HepG2 (cell line): ENCODE measurements around the gene ZFTA. TPM values are rescaled to one million over a fixed set of nuclear protein-coding genes. Genes with fewer than 3 reads are reported as not detected.

Experiments used
- CREM ChIP-seq, 2 experiments: sonication (generic) in 1 of 2; formaldehyde crosslinking in 1 of 2; IDR thresholded peaks; 2 replicates each; pipeline versions ENCODE4 v1.4.0 to v1.6.1; 2016 to 2020; ENCODE audit warnings: antibody characterized with exemption in 1 of 2, mild to moderate bottlenecking in 1 of 2, missing genetic modification reagents in 1 of 2
- HBP1 ChIP-seq: IDR thresholded peaks from 2 replicates; pipeline ENCODE4 v1.6.1; 2016; ENCODE audit warnings: low read depth, control low read depth
- HNF1B ChIP-seq: sonication (generic); formaldehyde crosslinking; IDR thresholded peaks from 2 replicates; pipeline ENCODE4 v1.5.1; 2020; ENCODE audit warnings: mild to moderate bottlenecking, moderate library complexity, missing genetic modification reagents
- IKZF4 ChIP-seq: sonication (generic); formaldehyde crosslinking; IDR thresholded peaks from 2 replicates; pipeline ENCODE4 v1.5.1; 2020; ENCODE audit warnings: borderline replicate concordance, mild to moderate bottlenecking, low read depth, missing genetic modification reagents; ENCODE audit errors: not compliant biosample characterization
- IRF2 ChIP-seq: IDR thresholded peaks from 2 replicates; pipeline ENCODE4 v1.6.1; 2018; ENCODE audit warnings: missing genetic modification reagents, missing compliant biosample characterization
- KAT7 ChIP-seq: IDR thresholded peaks from 2 replicates; pipeline ENCODE4 v1.6.1; 2018; ENCODE audit warnings: borderline replicate concordance, missing compliant biosample characterization
- KMT2A ChIP-seq: sonication (generic); formaldehyde crosslinking; IDR thresholded peaks from 2 replicates; pipeline ENCODE4 v1.4.0; 2020; ENCODE audit warnings: missing genetic modification reagents
- MTA1 ChIP-seq: sonication (generic); formaldehyde crosslinking; IDR thresholded peaks from 2 replicates; pipeline ENCODE4 v1.4.0; 2020; ENCODE audit warnings: missing genetic modification reagents, mild to moderate bottlenecking, borderline replicate concordance
- PITX1 ChIP-seq: sonication (generic); formaldehyde crosslinking; IDR thresholded peaks from 2 replicates; pipeline ENCODE4 v1.5.1; 2020; ENCODE audit warnings: mild to moderate bottlenecking, missing genetic modification reagents
- POGK ChIP-seq: sonication (generic); formaldehyde crosslinking; conservative IDR thresholded peaks from 2 replicates; pipeline ENCODE4 v1.8.0; 2022; ENCODE audit warnings: mild to moderate bottlenecking, moderate library complexity, missing genetic modification reagents
- RFXAP ChIP-seq: sonication (generic); formaldehyde crosslinking; IDR thresholded peaks from 2 replicates; pipeline ENCODE4 v1.4.0; 2020; ENCODE audit warnings: missing genetic modification reagents, borderline replicate concordance
- SRY ChIP-seq: sonication (generic); formaldehyde crosslinking; IDR thresholded peaks from 2 replicates; pipeline ENCODE4 v1.8.0; 2022; ENCODE audit warnings: mild to moderate bottlenecking, missing genetic modification reagents
- ZBTB42 ChIP-seq: sonication (generic); formaldehyde crosslinking; IDR thresholded peaks from 2 replicates; pipeline ENCODE4 v1.5.0; 2020; ENCODE audit warnings: mild to moderate bottlenecking, missing genetic modification reagents
- ZMAT5 ChIP-seq: sonication (generic); formaldehyde crosslinking; IDR thresholded peaks from 2 replicates; pipeline ENCODE4 v1.5.0; 2020; ENCODE audit warnings: mild to moderate bottlenecking, low read depth, missing genetic modification reagents, borderline replicate concordance
- ZNF136 ChIP-seq: sonication (generic); formaldehyde crosslinking; IDR thresholded peaks from 2 replicates; pipeline ENCODE4 v1.8.1; 2022; ENCODE audit warnings: low read depth, mild to moderate bottlenecking, moderate library complexity, missing genetic modification reagents
- ZNF292 ChIP-seq: sonication (generic); formaldehyde crosslinking; IDR thresholded peaks from 2 replicates; pipeline ENCODE4 v1.8.1; 2022; ENCODE audit warnings: mild to moderate bottlenecking, low read depth, missing genetic modification reagents, borderline replicate concordance
- ZNF44 ChIP-seq: sonication (generic); formaldehyde crosslinking; IDR thresholded peaks from 2 replicates; pipeline ENCODE4 v1.5.1; 2020; ENCODE audit warnings: mild to moderate bottlenecking, missing genetic modification reagents
- ZNF607 ChIP-seq: sonication (generic); formaldehyde crosslinking; IDR thresholded peaks from 2 replicates; pipeline ENCODE4 v1.5.1; 2020; ENCODE audit warnings: missing genetic modification reagents, mild to moderate bottlenecking, borderline replicate concordance
- ZNF609 ChIP-seq: sonication (generic); formaldehyde crosslinking; IDR thresholded peaks from 2 replicates; pipeline ENCODE4 v1.4.0; 2020; ENCODE audit warnings: mild to moderate bottlenecking, missing genetic modification reagents, borderline replicate concordance
- polyA plus RNA-seq, 8 experiments: library from polyadenylated mRNA; depleted of rRNA in 3 of 8; stranded (reverse) in 7 of 8; unstranded in 1 of 8; fragments of >200 nt; fragmentation: Illumina TruSeq in 4 of 8; extraction: Trizol in 4 of 8; gene quantifications; 2 replicates each; pipeline versions ENCODE4 v1.2.1 to v1.2.3, GENCODE V29; 2011 to 2016; ENCODE audit warnings: low read depth in 4 of 8, missing spikeins in 1 of 8, mixed read lengths in 1 of 8; ENCODE audit not compliant: insufficient read depth in 1 of 8
- total RNA-seq, 5 experiments: library from RNA; depleted of rRNA; stranded (reverse); fragments of >200 nt; fragmentation: Illumina TruSeq; extraction: Trizol; gene quantifications; 2 replicates each; pipeline ENCODE4 v1.2.3, GENCODE V29; 2016; ENCODE audit warnings: low read depth in 1 of 5

ZFTA gene
- total and polyA plus RNA-seq, 2 of the 13 experiments (the other 11 are each of a cell fraction or from before 2014, with no cell fraction given) = 3.9 to 10.4 TPM

GRCh38 chr11:63813035-63813562 is 44.5 kb upstream of the ZFTA start, which contains the start of gene SPINDOC (continued):
- TF ChIP-seq ZNF609 (CRISPR knock-in tag) (no peak), CREM (IDR thresholded peaks at IDR 0.05) (no peak), CREM (CRISPR knock-in tag; IDR thresholded peaks at IDR 0.05) (no peak), IRF2 (no peak), SRY (CRISPR knock-in tag) (0 out of 2 replicates have a peak, but pooled peaks have one; percentile 1), PITX1 (no peak), HBP1 (0 out of 2 replicates have a peak, but pooled peaks have one; percentile 6), MTA1 (no peak), ZBTB42 (CRISPR knock-in tag) (no peak), IKZF4 (CRISPR knock-in tag) (no peak), POGK (CRISPR knock-in tag) (0 out of 2 replicates have a peak, but pooled peaks have one; percentile 35), KMT2A (CRISPR knock-in tag) (peak; percentile 20; the same call in 1 of the 2 replicates), ZMAT5 (CRISPR knock-in tag) (no peak), ZNF607 (CRISPR knock-in tag) (peak; percentile 17; the same call in 1 of the 2 replicates), RFXAP (CRISPR knock-in tag) (no peak), ZNF292 (no peak), ZNF136 (no peak), HNF1B (CRISPR knock-in tag) (0 out of 2 replicates have a peak, but pooled peaks have one; percentile 11), KAT7 (CRISPR knock-in tag) (no peak), ZNF44 (CRISPR knock-in tag) (no peak)
